NCI-H82 (cell line): ENCODE measurements around the gene NOS2.

Source experiments
- DNase-seq: peaks from one replicate; lab custom pipeline; 2025; lab: John Stamatoyannopoulos, UW

NOS2 gene

GRCh38 chr17:27818401-27819105 lies 18.2 kb upstream of the NOS2 start:
- DNase-seq: no peak

DNA sequence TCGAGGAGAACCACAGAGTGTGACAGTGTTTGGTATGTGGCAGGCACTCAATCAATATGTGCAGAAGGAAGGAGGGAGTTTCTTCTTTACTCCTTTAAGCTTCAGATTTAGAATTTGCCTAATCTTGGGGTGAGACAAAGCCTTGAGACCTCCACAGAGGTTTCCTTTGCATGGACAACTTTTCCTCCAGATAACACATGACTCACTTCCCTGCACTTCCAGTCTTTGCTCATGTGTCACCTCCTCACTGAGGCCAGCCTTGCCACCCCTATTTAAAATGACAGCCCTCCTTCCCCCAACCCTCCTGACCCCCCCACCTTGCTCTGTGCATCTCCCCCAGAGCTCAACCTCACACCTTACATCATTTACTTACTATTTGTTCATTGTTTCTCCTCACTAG lies 17.4 kb upstream of the NOS2 start:
- DNase-seq: peak; percentile 48

DNA sequence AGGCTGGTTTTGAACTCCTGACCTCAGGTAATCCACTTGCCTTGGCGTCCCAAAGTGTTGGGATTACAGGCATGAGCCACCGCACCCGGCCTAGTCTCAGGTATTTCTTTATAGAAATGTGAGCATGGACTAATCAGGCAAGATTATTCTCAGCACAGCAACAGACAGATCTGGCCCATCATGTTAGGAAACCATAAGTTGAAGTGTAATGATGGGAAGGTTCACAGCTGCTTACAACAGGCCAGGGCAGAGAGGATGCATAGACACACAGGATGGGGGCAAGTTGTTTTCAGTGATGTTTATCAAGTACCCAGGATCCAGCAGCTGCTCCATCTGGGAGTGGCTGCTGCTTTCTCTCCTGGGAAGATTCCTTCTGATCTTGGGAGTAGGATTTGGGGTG lies 16.6 kb upstream of the NOS2 start:
- DNase-seq: peak; percentile 31

GRCh38 chr17:27811961-27812360 lies 11.6 kb upstream of the NOS2 start:
- no peak for DNase-seq

- no peak for DNase-seq
Measured at GRCh38 chr17:27810902-27811557, 10.7 kb upstream of the NOS2 start.

- DNase-seq: no peak
Measured at GRCh38 chr17:27810211-27810901, 10.0 kb upstream of the NOS2 start.

GRCh38 chr17:27809555-27809954 lies 9.2 kb upstream of the NOS2 start:
- no peak for DNase-seq

DNA sequence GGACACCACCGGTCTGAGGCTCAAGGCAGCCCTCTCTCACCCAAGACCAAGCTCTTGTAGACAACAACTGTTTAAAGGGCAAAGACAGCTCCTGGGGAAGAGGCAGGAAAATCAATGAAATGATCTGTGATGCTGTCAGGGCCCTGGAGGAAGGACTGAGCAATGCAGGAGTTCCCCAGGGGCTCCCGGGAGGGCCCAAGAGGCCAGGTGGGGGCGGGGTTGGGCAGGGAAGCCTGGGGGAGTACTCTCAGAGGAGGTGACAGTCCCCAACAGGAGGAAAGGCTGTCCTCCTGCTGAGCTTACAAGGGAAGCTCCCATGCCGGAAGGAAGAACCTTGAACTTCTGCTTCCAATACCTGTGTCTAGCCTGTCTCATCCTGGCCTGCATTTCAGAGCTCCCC lies 8.3 kb upstream of the NOS2 start:
- no peak for DNase-seq

DNA sequence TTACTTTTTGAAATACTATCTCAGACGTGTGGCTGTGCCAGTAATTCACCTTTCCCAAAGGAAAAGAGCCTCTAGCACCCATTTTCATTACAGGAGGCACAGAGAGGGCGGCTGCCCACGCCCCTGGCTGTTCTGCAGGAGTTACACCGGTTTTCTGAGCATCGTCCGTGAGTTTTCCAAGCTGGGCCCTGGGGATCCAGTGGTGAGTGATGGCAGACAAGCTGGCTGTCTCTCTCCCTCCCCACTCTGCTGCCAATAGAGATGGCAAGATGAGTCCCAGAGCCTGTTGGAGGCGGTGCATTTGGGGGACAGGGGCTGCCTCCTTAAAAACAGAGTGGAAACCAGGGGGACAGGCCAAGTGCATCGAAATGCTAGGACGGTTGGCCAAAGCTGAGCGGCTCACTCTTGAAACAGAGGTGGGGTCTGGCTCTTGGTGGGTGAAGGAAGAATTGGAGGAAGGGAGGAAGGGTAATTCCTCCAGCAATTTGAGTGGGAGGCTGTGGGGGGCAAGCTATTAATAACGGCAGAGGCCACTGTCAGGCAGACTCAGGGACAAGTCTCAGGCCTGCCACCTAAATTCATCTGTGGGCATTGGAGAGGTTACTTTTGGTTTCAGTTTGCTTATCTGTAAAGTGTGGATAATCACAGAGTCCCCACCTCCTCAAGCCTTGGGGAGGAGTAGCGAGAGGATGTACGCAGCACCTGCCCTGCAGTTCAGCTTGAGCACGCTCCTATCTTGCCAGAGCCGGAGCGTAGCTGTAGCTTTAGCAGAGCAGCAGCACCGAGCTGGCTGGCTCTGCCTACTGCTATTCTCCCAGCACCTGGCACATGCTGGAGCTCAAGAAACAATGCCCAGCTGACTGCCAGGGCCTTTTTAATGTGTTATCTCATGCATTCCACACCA lies 7.5 kb upstream of the NOS2 start:
- no peak for DNase-seq

GRCh38 chr17:27805520-27806146 lies 5.3 kb upstream of the NOS2 start:
- DNase-seq: peak; percentile 95

- no peak for DNase-seq
Measured at GRCh38 chr17:27804113-27804512, 3.8 kb upstream of the NOS2 start.

- DNase-seq: no peak
Measured at GRCh38 chr17:27802962-27803680, 2.8 kb upstream of the NOS2 start.

- no peak for DNase-seq
Measured at GRCh38 chr17:27802033-27802432, 1.7 kb upstream of the NOS2 start.

- DNase-seq: no peak
Measured at GRCh38 chr17:27798376-27798775, 2.0 kb downstream of the NOS2 start.

GRCh38 chr17:27797390-27798091 lies 2.8 kb downstream of the NOS2 start:
- DNase-seq: peak; percentile 57

DNA sequence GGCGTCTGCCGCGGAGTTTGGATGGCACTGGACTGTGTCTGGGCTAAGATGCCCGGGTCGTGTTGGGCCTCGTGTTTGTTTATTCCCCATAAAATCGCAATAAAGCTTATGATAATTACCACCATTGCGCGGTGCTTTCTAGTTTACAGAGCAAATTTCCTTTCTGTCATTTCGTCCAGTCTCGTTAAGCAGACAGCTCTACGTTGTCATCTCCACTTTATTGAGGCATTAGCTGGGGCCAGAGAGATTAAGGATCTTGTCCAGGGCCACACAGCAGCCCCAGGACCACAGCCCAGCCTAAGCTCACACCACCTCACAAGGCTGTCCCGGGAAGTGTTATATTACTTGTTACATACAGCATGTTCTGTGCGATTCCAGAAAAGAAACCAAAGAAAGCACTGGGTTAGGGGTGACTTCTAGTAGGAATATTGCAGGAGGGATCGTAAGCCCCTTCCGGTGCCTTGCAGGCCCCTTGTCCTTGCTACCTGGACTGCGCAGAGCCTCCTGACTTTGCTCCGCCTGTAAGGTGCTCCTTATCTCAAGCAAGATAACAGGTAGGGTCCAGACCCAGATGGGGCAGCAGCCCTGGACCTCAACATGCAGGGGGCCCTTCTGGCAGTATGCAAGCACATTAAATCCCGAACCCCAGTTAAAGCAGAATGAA lies 6.3 kb downstream of the NOS2 start:
- DNase-seq: peak; percentile 52

GRCh38 chr17:27793168-27793905 lies 7.0 kb downstream of the NOS2 start:
- DNase-seq: peak; percentile 82

- DNase-seq: no peak
Measured at GRCh38 chr17:27792095-27792494, 8.2 kb downstream of the NOS2 start.

DNA sequence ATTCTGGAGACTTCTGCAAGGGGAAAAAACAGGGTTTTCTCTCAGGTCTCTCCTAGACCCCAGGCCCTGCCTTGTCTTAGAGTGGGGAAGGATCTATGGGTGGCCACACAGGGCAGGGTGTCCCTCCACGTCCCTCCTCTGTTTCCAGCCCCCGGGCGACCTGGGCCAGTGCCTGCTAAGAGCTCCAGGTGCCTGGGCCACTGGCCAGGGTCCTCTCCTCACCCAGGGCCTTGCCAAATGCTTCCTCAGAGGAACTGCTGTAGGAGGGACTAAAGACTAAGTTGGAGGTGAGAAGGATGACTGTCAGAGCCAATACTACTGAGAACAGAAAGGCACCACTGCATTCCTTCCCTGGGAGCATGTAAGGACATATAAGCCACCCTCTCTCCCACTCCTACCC lies 11.4 kb downstream of the NOS2 start:
- no peak for DNase-seq
